Endothelial cell of umbilical vein (primary cell): ENCODE measurements around the gene B2M.

Source experiments
- EZH2 ChIP-seq: IDR thresholded peaks from 2 replicates; pipeline ENCODE4 v1.6.1; 2012; ENCODE audit warnings: borderline replicate concordance, low read depth, mild to moderate bottlenecking, moderate library complexity, low read length, inconsistent platforms; ENCODE audit not compliant: severe bottlenecking
- GATA2 ChIP-seq: IDR thresholded peaks from 2 replicates; pipeline ENCODE4 v1.7.0; 2011; ENCODE audit warnings: low read depth, mild to moderate bottlenecking, moderate library complexity, mixed read lengths, low read length; ENCODE audit not compliant: insufficient read length, insufficient read depth
- POLR2A ChIP-seq: IDR thresholded peaks from 2 replicates; pipeline ENCODE4 v1.6.1; 2012; ENCODE audit warnings: low read depth, mild to moderate bottlenecking, control low read depth, low read length
- TF ChIP-seq, protein P1 (sequence below), 2 donors: IDR thresholded peaks; 1 replicate in 1 of 2; 2 replicates in 1 of 2; pipeline ENCODE4 v1.5.1; 2011; ENCODE audit warnings: low read length in 2 of 2, mild to moderate bottlenecking in 2 of 2, moderate library complexity in 2 of 2, control low read depth in 1 of 2, inconsistent platforms in 1 of 2, low read depth in 1 of 2; ENCODE audit not compliant: insufficient read depth in 1 of 2; ENCODE audit errors: extremely low read depth in 1 of 2

DNA sequence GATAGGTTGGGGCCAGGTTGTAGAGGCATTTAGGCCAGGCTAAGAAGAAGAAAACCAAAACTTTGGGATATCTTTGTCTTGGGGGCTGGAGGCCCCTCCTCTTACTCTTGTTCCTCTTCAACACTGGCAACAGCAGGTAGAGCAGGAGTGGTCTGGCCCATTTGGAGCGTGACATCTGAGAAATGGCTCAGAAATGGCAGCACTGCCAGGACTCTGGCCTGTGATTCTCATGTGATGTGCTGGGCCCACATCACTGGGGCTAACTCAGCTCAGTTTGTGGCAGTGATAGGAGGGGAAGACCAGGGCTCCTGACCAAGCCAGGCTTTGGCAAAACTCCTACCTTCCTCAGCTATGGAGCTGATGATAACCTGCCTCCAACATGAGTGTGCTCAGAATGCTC lies 18.7 kb upstream of the B2M start:
- TF ChIP-seq, protein P1, sequence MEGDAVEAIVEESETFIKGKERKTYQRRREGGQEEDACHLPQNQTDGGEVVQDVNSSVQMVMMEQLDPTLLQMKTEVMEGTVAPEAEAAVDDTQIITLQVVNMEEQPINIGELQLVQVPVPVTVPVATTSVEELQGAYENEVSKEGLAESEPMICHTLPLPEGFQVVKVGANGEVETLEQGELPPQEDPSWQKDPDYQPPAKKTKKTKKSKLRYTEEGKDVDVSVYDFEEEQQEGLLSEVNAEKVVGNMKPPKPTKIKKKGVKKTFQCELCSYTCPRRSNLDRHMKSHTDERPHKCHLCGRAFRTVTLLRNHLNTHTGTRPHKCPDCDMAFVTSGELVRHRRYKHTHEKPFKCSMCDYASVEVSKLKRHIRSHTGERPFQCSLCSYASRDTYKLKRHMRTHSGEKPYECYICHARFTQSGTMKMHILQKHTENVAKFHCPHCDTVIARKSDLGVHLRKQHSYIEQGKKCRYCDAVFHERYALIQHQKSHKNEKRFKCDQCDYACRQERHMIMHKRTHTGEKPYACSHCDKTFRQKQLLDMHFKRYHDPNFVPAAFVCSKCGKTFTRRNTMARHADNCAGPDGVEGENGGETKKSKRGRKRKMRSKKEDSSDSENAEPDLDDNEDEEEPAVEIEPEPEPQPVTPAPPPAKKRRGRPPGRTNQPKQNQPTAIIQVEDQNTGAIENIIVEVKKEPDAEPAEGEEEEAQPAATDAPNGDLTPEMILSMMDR (IDR thresholded peaks at IDR 0.05; ENCODE audit: extremely low read depth in 1 of 2, insufficient read depth in 1 of 2, low read depth in 1 of 2, low read length in 2 of 2) = no peak
- TF ChIP-seq GATA2 = no peak
- TF ChIP-seq POLR2A = no peak
- TF ChIP-seq EZH2 = no peak
